Lung (tissue), 12 donors: ENCODE results near the gene DENND1B. TPM values are rescaled to one million over a fixed set of nuclear protein-coding genes. Genes with fewer than 3 reads are reported as not detected.

Experiments
- ATAC-seq: fragments of 200-7000 bp; cut with Tn5 transposase; one replicate; pipeline ENCODE4 v1.9.1; 2020; ENCODE audit warnings: moderate number of reproducible peaks; ENCODE audit not compliant: insufficient read depth, low FRiP score
- DNase-seq, 3 donors: peaks; one replicate each; pipeline ENCODE4 v3.0.0-alpha.2; 2013 to 2017
- H3K27ac ChIP-seq, 2 donors: one replicate each; pipeline ENCODE4 v1.5.1; 2013; ENCODE audit warnings: mild to moderate bottlenecking in 2 of 2, moderate library complexity in 2 of 2, control low read depth in 1 of 2, inconsistent platforms in 1 of 2, low read depth in 1 of 2, low read length in 1 of 2
- H3K27me3 ChIP-seq, 3 donors: one replicate each; pipeline ENCODE4 v1.5.1; 2013; ENCODE audit warnings: low read length in 2 of 3; ENCODE audit not compliant: control insufficient read depth in 3 of 3, insufficient read depth in 3 of 3
- H3K36me3 ChIP-seq, 4 donors: one replicate each; pipeline ENCODE4 v1.5.1; 2013; ENCODE audit warnings: low read length in 4 of 4, mild to moderate bottlenecking in 1 of 4, moderate library complexity in 1 of 4; ENCODE audit not compliant: control insufficient read depth in 4 of 4, insufficient read depth in 4 of 4
- H3K4me1 ChIP-seq, 5 donors: one replicate each; pipeline ENCODE4 v1.5.1; 2013; ENCODE audit warnings: low read length in 5 of 5, mild to moderate bottlenecking in 2 of 5, moderate library complexity in 1 of 5; ENCODE audit not compliant: control insufficient read depth in 5 of 5, insufficient read depth in 5 of 5
- H3K4me3 ChIP-seq: one replicate; pipeline ENCODE4 v1.5.1; 2013; ENCODE audit warnings: mild to moderate bottlenecking, control low read depth, moderate library complexity
- H3K9ac ChIP-seq, 2 donors: one replicate each; pipeline ENCODE4 v1.5.1; 2013; ENCODE audit warnings: low read length in 2 of 2, control low read depth in 1 of 2; ENCODE audit not compliant: insufficient read depth in 1 of 2
- H3K9me3 ChIP-seq, 4 donors: one replicate each; pipeline ENCODE4 v1.5.1; 2013; ENCODE audit warnings: low read length in 3 of 4, mild to moderate bottlenecking in 1 of 4, moderate library complexity in 1 of 4; ENCODE audit not compliant: control insufficient read depth in 4 of 4, insufficient read depth in 3 of 4
- CTCF ChIP-seq: IDR thresholded peaks from 2 replicates; pipeline ENCODE4 v1.5.1; 2012; ENCODE audit warnings: mild to moderate bottlenecking; ENCODE audit errors: control extremely low read depth, extremely low read depth
- WGBS, 2 donors: extraction: QIAGEN DNeasy Blood & Tissue Kit; methylation state at CpG; one replicate each; pipeline ENCODE4 v1.1.7; 2013; 5-methylcytosine and 5-hydroxymethylcytosine counted together
- polyA plus RNA-seq, 2 donors: library from polyadenylated mRNA; stranded (reverse); fragments of 200-250 nt; gene quantifications; one replicate each; pipeline ENCODE4 v1.2.1, GENCODE V29; 2013
- total RNA-seq, 2 donors: library from RNA; depleted of rRNA in 1 of 2; stranded (reverse); fragments of >200 nt in 1 of 2; gene quantifications; one replicate each; pipeline ENCODE4 v1.2.1, GENCODE V29; 2014 to 2021
- donor health status: control.
- donor health status: control.
- donor health status: Bipolar disorder and iron deficiency.
- donor health status: healthy.
- donor health status: DM: yes; HTN: yes; CAD: no.

Gene DENND1B
- total and polyA plus RNA-seq, 4 donors: 2.7 to 41.0 (median 10.1) TPM

GRCh38 chr1:197738927-197739326 lies 36.4 kb downstream of the DENND1B start:
- no peak for DNase-seq
- no peak overlapping the region for H3K4me3 ChIP-seq

GRCh38 chr1:197737916-197738315 lies 37.4 kb downstream of the DENND1B start:
- no peak for ATAC-seq
- DNase-seq: no peak
- Histone ChIP-seq H3K36me3 (no peaks in the 10 kb centered on the region), H3K9ac (no peak overlapping the region), H3K27me3 (no peaks in the 10 kb centered on the region), H3K9me3 (no peaks in the 10 kb centered on the region), H3K27ac (no peak overlapping the region), H3K4me1 (peaks cover 0 to 20% (median 3%) of the 10 kb centered on the region in 5 donors), H3K4me3 (no peak overlapping the region)
- 14 to 40% methylated on average over 1 of the region's 1 CpG for WGBS, 2 donors
- no peak for TF ChIP-seq CTCF

More at GRCh38 chr1:197738927-197739326, 36.4 kb downstream of the DENND1B start:
- ATAC-seq: no peak
- Histone ChIP-seq H3K4me1 (peaks cover 0 to 18% (median 3%) of the 10 kb centered on the region in 5 donors), H3K27me3 (no peaks in the 10 kb centered on the region), H3K36me3 (no peaks in the 10 kb centered on the region), H3K27ac (no peak overlapping the region), H3K9ac (no peak overlapping the region), H3K9me3 (no peaks in the 10 kb centered on the region)
- WGBS, 2 donors: 0 to 38% methylated on average over 1 of the region's 1 CpG
- no peak for TF ChIP-seq CTCF

- no peak for TF ChIP-seq CTCF
- H3K27me3 ChIP-seq: no peaks in the 10 kb centered on the region
- H3K4me3 ChIP-seq: no peak overlapping the region
- ATAC-seq (no peak), DNase-seq (no peak)
- no peak overlapping the region for H3K9ac ChIP-seq
- H3K27ac ChIP-seq: no peak overlapping the region
- WGBS, 2 donors: 16 to 41% methylated on average over 1 of the region's 1 CpG
- H3K9me3 ChIP-seq: no peaks in the 10 kb centered on the region
- no peaks in the 10 kb centered on the region for H3K36me3 ChIP-seq
- H3K4me1 ChIP-seq: peaks cover 0 to 18% (median 0%) of the 10 kb centered on the region in 5 donors
These were observed 38.6 kb downstream of the DENND1B start for GRCh38 chr1:197736685-197737084.

GRCh38 chr1:197735461-197735860 lies 39.8 kb downstream of the DENND1B start:
- no peak for TF ChIP-seq CTCF
- ATAC-seq (no peak), DNase-seq (no peak)
- WGBS, 2 donors: 97% methylated on average over 16 of the region's 16 CpGs
- no peak overlapping the region for H3K27ac ChIP-seq
- H3K9ac ChIP-seq: no peak overlapping the region
- no peaks in the 10 kb centered on the region for H3K9me3 ChIP-seq
- H3K36me3 ChIP-seq: no peaks in the 10 kb centered on the region
- no peaks in the 10 kb centered on the region for H3K27me3 ChIP-seq
- peaks cover 0 to 22% (median 0%) of the 10 kb centered on the region in 5 donors for H3K4me1 ChIP-seq
- H3K4me3 ChIP-seq: no peak overlapping the region
